HG03066 (cell line): ENCODE data around the gene PHACTR1.

Experiments used
- ATAC-seq: cut with Tn5 transposase; IDR thresholded peaks from one replicate; pipeline ENCODE4 v1.9.1; 2021; ENCODE audit warnings: low read depth; ENCODE audit not compliant: unreplicated experiment

The PHACTR1 gene

GRCh38 chr6:12892151-12892550, 175.6 kb downstream of the PHACTR1 start:
- ATAC-seq = no peak

DNA sequence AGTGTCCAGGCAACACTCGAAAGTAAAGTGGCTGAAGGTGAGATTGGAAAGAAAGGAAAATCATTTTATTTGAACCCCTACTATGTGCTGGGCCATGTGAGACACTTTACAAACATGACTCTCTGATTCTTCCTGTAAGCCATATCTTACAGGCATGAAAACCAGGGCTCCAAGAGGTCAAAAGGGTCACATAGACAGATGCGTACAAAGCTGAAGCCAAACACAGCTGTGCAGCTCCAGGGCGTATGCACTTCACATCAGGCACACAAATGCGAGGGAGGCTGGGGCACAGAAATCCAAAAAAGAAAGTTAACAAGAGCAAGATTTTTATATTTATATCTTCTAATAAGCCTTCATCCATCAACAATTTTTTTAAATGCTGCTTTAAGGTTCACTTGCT, 176.5 kb downstream of the PHACTR1 start:
- ATAC-seq = no peak

- no peak for ATAC-seq
These were observed 179.2 kb downstream of the PHACTR1 start for GRCh38 chr6:12895721-12896120.

GRCh38 chr6:12896208-12896733, 179.7 kb downstream of the PHACTR1 start:
- ATAC-seq = no peak

GRCh38 chr6:12898603-12899002, 182.0 kb downstream of the PHACTR1 start:
- ATAC-seq = no peak

DNA sequence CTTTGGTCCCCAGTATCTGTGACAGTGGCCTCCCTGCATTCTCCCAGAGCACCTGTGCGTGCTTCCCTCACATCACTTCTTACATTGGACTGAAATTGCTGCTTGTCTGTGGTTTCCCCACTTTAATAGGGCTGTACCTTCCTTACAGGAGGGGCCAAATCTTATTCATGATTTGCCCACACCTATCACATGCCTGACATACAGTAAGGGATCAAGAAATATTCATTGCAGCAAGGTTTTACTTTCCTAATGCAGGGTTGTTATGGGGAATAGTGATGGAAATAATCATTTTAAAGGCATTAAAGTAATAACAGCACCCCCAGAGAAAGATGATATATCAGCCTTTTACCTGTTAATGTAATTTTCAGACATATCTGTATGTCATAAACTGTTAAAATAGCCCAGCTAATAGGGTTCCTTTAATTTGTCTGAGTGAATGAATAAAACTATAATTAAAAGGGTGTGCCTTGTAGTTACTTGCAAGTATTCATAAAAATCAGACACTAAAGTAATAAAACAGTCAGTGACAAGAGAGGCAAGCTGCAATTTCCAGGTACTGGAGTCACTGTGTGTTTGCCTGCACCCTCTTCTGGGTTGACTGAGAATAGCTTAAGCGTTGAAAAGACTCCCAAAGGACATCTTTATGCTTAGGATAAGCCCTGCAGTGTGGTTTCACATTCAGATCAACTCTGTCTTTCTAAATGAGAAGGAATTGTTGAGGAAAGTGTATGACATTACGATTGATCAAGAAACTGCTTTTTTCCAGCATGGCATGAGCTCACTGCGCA, 182.7 kb downstream of the PHACTR1 start:
- ATAC-seq = no peak

- ATAC-seq = no peak
These were observed 186.7 kb downstream of the PHACTR1 start for GRCh38 chr6:12903246-12903645.

- ATAC-seq = no peak
These were observed 193.3 kb downstream of the PHACTR1 start for GRCh38 chr6:12909833-12910232.

DNA sequence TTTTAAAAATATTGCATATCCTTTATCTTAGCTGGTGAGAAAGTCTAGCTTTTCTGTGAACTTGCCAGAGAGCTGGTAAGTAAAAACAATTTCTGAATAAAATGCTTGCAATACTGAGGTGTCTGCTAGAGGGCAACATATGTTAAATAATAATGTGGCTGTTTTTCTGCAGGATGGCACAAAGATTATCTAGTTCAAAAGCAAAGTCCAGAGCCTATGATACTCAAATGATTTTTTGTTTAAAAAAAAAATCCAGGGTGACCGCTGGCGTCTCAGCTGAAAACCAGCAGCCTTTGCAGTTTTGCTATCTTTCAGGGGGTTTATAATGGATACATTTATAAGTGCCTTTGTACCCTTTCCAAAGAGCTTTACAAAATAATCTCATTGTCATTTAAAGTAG, 194.9 kb downstream of the PHACTR1 start:
- no peak for ATAC-seq

DNA sequence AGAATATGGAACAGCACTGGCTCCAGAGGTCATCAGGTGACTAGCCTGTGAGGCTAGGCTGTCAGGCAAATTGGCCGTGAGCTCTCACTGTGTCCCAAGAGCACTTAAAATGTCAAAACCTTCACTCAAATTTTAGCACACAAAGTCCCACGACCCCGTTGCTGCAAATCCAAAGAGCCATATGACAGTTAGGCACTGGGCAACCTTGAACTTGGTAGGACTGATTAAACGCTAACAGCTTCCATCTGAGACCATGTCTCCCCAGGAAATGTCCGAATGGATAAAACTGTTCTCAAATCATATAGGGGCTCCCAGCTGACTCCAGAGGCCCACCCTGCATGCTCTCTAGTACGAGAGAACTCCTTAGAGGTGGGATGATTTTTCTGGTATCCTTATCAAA, 196.6 kb downstream of the PHACTR1 start:
- ATAC-seq = no peak

DNA sequence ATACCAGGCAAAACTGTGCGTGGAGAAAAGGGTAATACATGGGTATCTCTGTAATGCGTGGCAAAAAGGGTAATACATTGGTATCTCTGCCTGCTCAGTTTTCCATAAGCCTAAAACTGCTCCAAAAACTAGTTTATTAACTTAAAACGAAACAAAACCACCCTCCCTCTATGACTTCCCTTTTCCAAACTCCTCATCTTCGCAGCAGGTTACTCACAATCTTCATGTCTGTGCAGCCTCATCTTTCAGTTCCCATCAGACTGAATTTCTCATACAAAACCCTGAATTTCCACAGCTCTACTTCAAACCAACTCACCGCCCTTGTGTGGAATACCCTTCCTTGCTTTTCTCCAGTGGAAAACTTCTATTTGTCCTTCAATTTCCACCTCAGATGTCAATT, 199.4 kb downstream of the PHACTR1 start:
- ATAC-seq = no peak

DNA sequence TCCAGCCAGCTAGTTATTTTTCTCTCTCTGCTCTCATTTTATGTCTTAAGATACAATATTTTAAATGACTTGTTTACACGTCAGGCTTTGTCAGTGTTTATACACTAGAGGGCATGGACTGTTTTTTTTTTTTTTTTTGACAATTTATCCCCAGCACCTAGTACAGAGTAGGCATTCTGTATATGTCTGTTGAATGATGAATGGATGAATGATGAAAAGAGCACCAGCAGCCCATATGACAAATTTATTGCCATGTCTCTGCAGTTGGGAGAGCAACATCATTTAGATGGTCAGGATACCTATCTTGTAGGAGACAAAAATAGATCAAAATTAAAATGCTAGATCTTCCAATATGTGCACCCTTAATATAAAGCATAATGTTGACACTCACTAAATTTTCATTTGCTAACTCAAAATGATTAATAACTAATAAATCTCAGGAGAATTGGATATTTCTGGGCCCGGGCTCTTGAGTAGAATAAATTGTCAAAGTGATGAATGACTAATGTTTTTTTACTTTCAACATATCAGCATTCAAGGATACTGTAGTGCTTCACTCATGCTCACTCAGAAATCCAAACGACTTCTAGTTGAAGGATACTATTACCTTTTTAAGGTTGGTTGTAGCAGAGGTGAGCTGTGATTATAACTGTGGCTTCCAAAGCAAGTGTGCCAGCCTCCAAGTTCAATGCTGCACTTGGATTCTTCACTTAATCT, 200.0 kb downstream of the PHACTR1 start:
- no peak for ATAC-seq

- no peak for ATAC-seq
These were observed 204.9 kb downstream of the PHACTR1 start for GRCh38 chr6:12921467-12921866.

DNA sequence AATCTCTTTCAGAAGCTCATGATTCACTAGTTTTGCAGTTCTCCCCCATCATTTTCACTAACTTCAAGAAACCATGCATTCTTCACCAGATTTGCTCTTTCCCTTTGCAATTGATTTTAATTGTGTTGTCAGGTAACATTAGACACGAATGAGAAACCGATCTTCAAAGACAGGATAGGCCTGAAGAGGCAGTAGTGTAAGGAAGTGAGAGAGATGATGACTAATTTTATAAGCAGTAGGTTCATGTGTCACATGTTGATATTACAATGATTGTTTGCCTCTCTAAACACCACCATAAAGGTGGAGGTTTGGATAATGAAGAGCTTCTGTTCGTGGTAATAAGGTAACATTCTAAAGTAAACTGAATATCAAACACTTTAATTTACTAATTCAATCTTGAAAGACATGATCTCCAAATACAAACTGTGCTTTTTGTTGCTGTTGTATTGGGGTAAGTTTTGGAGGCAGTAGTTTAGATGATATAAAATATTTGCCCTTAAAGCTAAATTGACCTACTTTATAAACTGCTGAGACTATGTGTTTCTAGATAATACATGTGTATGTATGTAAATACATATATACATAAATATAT, 207.2 kb downstream of the PHACTR1 start:
- ATAC-seq = no peak

DNA sequence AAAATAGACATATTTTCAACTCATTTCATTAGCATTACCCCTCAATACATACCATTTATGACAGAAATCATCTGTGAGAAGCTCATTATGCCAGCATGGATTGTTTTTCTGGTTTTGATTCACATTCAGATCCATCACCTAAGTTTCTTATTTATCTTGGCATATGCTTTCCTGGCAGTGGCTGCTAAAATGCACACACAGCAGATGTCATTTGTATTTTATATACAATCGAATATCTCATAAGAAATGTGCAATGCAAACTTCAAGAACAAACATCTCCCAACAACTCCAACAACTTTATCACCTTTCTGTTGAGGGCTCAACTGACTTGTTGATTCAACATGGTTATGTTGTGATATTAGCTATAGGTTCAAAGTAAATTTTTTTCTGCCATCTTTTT, 208.3 kb downstream of the PHACTR1 start:
- no peak for ATAC-seq

DNA sequence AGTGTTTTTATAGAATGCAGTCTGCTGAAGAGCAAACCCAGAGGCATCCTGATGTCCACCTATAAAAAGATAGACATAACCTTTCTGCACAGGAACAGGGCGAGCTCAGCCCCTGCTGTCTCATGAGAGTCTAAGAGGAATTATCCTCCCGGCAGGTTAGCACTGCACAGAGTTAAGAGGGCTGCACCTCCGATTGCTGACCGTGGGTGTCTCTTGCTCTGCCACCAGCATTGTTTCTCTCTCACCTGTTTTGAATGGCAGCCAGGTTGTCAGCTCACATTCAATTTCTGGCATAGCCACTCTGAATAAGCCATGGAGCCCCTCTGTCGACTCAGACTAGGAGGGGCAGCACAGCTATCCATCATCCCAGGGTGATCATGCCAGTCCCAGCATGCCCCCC, 211.2 kb downstream of the PHACTR1 start:
- ATAC-seq = no peak

DNA sequence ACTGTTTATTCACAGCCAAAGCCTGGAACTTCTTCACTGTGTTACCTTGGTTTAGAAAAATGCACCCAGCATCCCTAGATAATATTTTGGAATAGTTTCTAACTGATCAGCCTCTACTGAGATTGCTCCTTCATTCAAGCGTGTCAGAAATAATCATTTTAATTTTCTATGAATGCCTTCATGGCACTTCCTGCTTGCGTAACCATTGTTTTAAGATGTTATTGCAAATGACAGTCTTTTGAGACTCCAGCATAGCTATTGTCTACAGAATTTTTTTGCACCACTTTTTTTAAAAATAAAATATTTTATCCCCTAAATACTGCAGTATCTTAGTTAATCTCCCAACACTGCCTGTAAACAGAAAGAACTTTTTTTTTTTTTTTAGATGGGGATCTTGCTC, 213.1 kb downstream of the PHACTR1 start:
- ATAC-seq = no peak

- no peak for ATAC-seq
These were observed 215.1 kb downstream of the PHACTR1 start for GRCh38 chr6:12931639-12932038.

GRCh38 chr6:12935637-12936036, 219.1 kb downstream of the PHACTR1 start:
- ATAC-seq = no peak

DNA sequence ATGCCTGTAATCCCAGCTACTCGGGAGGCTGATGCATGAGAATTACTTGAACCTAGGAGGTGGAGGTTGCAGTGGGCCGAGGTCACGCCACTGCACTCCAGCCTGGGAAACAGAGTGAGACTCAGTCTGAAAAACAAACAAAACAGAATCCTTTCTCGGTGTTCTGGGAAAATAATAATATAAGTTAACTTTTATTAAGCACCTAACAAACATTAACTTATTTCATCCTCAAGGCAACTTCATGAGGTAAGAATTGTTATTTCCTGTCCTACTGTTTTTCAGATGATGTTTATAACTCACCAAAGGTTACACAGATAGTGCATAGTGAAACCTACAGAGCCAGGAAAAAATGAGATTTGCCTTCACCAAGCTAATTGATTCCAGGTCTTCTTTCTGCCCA, 221.4 kb downstream of the PHACTR1 start:
- ATAC-seq = no peak

- no peak for ATAC-seq
These were observed 222.7 kb downstream of the PHACTR1 start for GRCh38 chr6:12939314-12939713.

DNA sequence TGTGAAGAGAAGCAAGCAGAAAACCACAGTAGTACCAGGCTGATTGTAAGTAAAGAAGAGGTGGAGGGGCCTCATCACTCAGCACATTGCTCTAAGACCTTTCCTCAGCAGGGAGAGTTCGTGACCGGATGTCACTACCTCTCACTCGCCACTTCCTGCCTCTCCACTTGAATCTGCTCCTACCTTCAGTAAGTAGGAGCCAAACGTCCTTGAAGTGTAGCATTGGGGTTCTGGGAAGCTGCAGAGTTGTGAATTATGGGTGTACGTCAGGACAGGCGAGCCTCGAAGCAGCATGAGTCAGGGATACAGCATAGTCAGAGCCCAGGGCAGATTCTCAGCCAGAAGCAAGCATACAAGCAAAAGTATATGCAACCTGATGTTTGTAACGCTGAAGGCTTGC, 224.9 kb downstream of the PHACTR1 start:
- no peak for ATAC-seq
